SU-DHL-6 (cell line): ENCODE results near the gene NR1D2.

Experiments used
- H2AFZ ChIP-seq: fragments of 200-600 bp; sonication (generic); 2 replicates; pipeline ENCODE4 v1.6.1; 2014; ENCODE audit warnings: low read depth, mild to moderate bottlenecking, moderate library complexity, mixed read lengths, antibody characterized with exemption, low read length; ENCODE audit not compliant: severe bottlenecking
- H3F3A ChIP-seq: fragments of 200-600 bp; shearing (Covaris generic); 2 replicates; pipeline ENCODE4 v1.6.0; 2016; ENCODE audit warnings: antibody characterized with exemption, mild to moderate bottlenecking; ENCODE audit not compliant: insufficient read depth
- H3K27ac ChIP-seq: fragments of 200-600 bp; sonication (generic); 2 replicates; pipeline ENCODE4 v1.5.1; 2016; ENCODE audit warnings: low read depth, mild to moderate bottlenecking, low read length, moderate library complexity, mixed read lengths
- H3K27me3 ChIP-seq: fragments of 200-600 bp; sonication (generic), shearing (Covaris generic); 2 replicates; pipeline ENCODE4 v1.6.0; 2014; ENCODE audit warnings: mild to moderate bottlenecking, low read length
- H3K36me3 ChIP-seq: fragments of 200-600 bp; sonication (generic); 2 replicates; pipeline ENCODE4 v1.6.1; 2014; ENCODE audit warnings: mild to moderate bottlenecking, low read length, mixed read lengths
- H3K4me2 ChIP-seq: fragments of 300-600, 200-600 bp; shearing (Covaris generic), sonication (generic); 2 replicates; pipeline ENCODE4 v1.6.0; 2014; ENCODE audit warnings: low read length, low read depth, mild to moderate bottlenecking; ENCODE audit not compliant: poor library complexity, severe bottlenecking
- H3K4me3 ChIP-seq: fragments of 200-600 bp; sonication (generic); 2 replicates; pipeline ENCODE4 v1.5.1; 2014; ENCODE audit warnings: antibody characterized with exemption, low read length, mild to moderate bottlenecking, mixed read lengths; ENCODE audit not compliant: insufficient read depth, poor library complexity, severe bottlenecking
- H3K79me2 ChIP-seq: fragments of 200-600 bp; sonication (generic); 2 replicates; pipeline ENCODE4 v1.6.1; 2014; ENCODE audit warnings: mild to moderate bottlenecking, low read length, moderate library complexity; ENCODE audit not compliant: insufficient read depth
- H3K9ac ChIP-seq: fragments of 200-600 bp; sonication (generic); 2 replicates; pipeline ENCODE4 v1.7.0; 2014; ENCODE audit warnings: mild to moderate bottlenecking, low read length
- H3K9me2 ChIP-seq: fragments of 200-600 bp; sonication (generic); replicated peaks from 2 replicates; pipeline ENCODE4 v1.6.1; 2014; ENCODE audit warnings: low read length; ENCODE audit not compliant: insufficient read depth
- H3K9me3 ChIP-seq: fragments of 200-600 bp; sonication (generic); 2 replicates; pipeline ENCODE4 v1.6.1; 2014; ENCODE audit warnings: low read length, mixed read lengths; ENCODE audit not compliant: insufficient read depth
- H4K20me1 ChIP-seq: fragments of 200-600 bp; sonication (generic); 2 replicates; pipeline ENCODE4 v1.6.1; 2014; ENCODE audit warnings: low read depth, mild to moderate bottlenecking, antibody characterized with exemption, low read length, moderate library complexity, mixed read lengths
- CTCF ChIP-seq: fragments of 200-600 bp; sonication (generic); IDR thresholded peaks from one replicate; pipeline ENCODE4 v1.5.1; 2017; ENCODE audit warnings: antibody characterized with exemption, mild to moderate bottlenecking, low read length, moderate library complexity; ENCODE audit not compliant: insufficient read depth, poor library complexity, severe bottlenecking
- EZH2phosphoT487 ChIP-seq: fragments of 200-600 bp; sonication (generic), shearing (Covaris generic); conservative IDR thresholded peaks from 2 replicates; pipeline ENCODE4 v1.6.1; 2018; ENCODE audit warnings: mild to moderate bottlenecking, antibody characterized with exemption, low read length, moderate library complexity, mixed read lengths

Gene NR1D2

DNA sequence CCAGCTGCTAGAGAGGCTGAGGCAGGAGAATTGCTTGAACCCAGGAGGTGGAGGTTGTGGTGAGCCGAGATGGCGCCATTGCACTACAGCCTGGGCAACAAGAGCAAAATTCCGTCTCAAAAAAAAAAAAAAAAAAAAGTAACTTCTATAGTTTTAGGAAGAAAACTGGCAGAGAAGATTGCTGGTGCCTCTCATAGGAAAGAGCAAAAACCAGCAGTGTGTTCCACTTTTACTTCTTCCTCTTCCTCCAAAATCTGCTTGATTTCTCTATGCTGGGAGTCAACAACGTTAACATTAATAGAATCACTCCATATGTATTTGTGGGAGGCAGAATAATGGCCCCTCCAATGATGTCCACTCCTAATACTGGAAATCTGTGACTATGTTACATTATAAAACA is 12.5 kb upstream of the NR1D2 start:
- TF ChIP-seq CTCF (no peak), EZH2phosphoT487 (no peak)
- no peak overlapping the region for H3K4me3 ChIP-seq
- H3K4me2 ChIP-seq = no peak overlapping the region

DNA sequence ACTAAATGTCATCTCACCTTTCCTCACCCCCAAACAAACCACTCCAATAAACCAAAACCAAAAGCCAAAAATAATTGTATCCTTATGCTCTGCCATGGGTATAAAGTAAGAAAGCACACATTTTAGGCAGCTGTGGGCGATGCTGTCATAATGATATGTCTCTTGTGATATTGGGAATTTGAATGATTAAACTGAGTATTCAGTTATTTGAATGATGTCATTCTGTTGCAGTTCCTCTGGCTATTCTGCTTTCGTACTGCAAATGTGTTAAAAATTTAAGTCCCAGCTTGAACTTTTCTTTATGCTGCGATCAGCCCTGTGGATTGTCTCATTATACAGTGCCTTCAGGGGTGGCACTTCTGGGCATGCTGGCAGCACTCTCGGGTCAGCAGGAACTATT is 10.8 kb upstream of the NR1D2 start:
- H3K9me3 ChIP-seq = no peaks in the 10 kb centered on the region
- H3K9ac ChIP-seq = no peak overlapping the region
- no peak overlapping the region for H2AFZ ChIP-seq
- H3F3A ChIP-seq = no peaks in the 10 kb centered on the region
- no peaks in the 10 kb centered on the region for H3K36me3 ChIP-seq
- no peaks in the 10 kb centered on the region for H3K27me3 ChIP-seq
- H3K4me2 ChIP-seq = no peak overlapping the region
- H3K79me2 ChIP-seq = no peaks in the 10 kb centered on the region
- no peaks in the 10 kb centered on the region for H4K20me1 ChIP-seq
- TF ChIP-seq CTCF (no peak), EZH2phosphoT487 (no peak)
- H3K27ac ChIP-seq = no peak overlapping the region
- no peak overlapping the region for H3K4me3 ChIP-seq
- H3K9me2 ChIP-seq = no peaks in the 10 kb centered on the region

More for the DNA sequence above, 12.5 kb upstream of the NR1D2 start:
- H3K27me3 ChIP-seq = no peaks in the 10 kb centered on the region
- H3K9ac ChIP-seq = no peak overlapping the region
- H3K27ac ChIP-seq = no peak overlapping the region
- no peaks in the 10 kb centered on the region for H3K79me2 ChIP-seq
- no peaks in the 10 kb centered on the region for H3K9me2 ChIP-seq
- no peaks in the 10 kb centered on the region for H3K9me3 ChIP-seq
- no peaks in the 10 kb centered on the region for H3F3A ChIP-seq
- no peaks in the 10 kb centered on the region for H3K36me3 ChIP-seq
- H4K20me1 ChIP-seq = no peaks in the 10 kb centered on the region
- no peak overlapping the region for H2AFZ ChIP-seq

GRCh38 chr3:23937296-23937695 is 7.8 kb upstream of the NR1D2 start:
- Histone ChIP-seq H3K27me3 (no peaks in the 10 kb centered on the region), H3K79me2 (no peaks in the 10 kb centered on the region), H3K9me2 (no peaks in the 10 kb centered on the region), H3K27ac (no peak overlapping the region), H2AFZ (no peak overlapping the region), H3K4me3 (no peak overlapping the region), H3F3A (no peaks in the 10 kb centered on the region), H3K4me2 (no peak overlapping the region), H3K36me3 (no peaks in the 10 kb centered on the region), H3K9ac (no peak overlapping the region), H4K20me1 (no peaks in the 10 kb centered on the region), H3K9me3 (no peaks in the 10 kb centered on the region)
- TF ChIP-seq EZH2phosphoT487 = no peak
- no peak for TF ChIP-seq CTCF
